OCI-LY7 (cell line): ENCODE measurements around the gene GNAL. TPM values are rescaled to one million over a fixed set of nuclear protein-coding genes. Genes with fewer than 3 reads are reported as not detected.

ENCODE experiments used
- BruUV-seq: library from RNA; stranded (reverse); fragments of 400-500 nt; replicated peaks from 2 replicates; lab custom pipeline; 2021; lab: Mats Ljungman, UMichigan
- CTCF ChIA-PET: fragments of 300-600 bp; sonication (Branson Sonifier 250); formaldehyde crosslinking; loops from one replicate; lab custom pipeline; 2022; ENCODE audit warnings: antibody characterized with exemption; ENCODE audit not compliant: unreplicated experiment; lab: Charles Lee
- POLR2A ChIA-PET: fragments of 300-600 bp; sonication (Branson Sonifier 250); formaldehyde crosslinking; loops from one replicate; lab custom pipeline; 2022; ENCODE audit warnings: antibody characterized with exemption; lab: Charles Lee
- DNase-seq: peaks from one replicate; pipeline ENCODE4 v3.0.0-alpha.2; 2015; ENCODE audit warnings: low spot score
- H2AFZ ChIP-seq: fragments of 200-600 bp; sonication (generic), shearing (Covaris generic); 2 replicates; pipeline ENCODE4 v1.6.1; 2014; ENCODE audit warnings: mild to moderate bottlenecking, antibody characterized with exemption, low read length, moderate library complexity
- H3K27ac ChIP-seq: fragments of 200-600 bp; sonication (generic); 2 replicates; pipeline ENCODE4 v1.5.1; 2014; ENCODE audit warnings: mixed run types, low read depth, mild to moderate bottlenecking, moderate library complexity, low read length, inconsistent platforms; ENCODE audit not compliant: poor library complexity, severe bottlenecking
- H3K36me3 ChIP-seq: fragments of 200-600 bp; sonication (generic); 2 replicates; pipeline ENCODE4 v1.6.1; 2014; ENCODE audit warnings: mild to moderate bottlenecking, antibody characterized with exemption, low read length, moderate library complexity, mixed read lengths; ENCODE audit not compliant: insufficient read depth
- H3K4me1 ChIP-seq: fragments of 200-600 bp; sonication (generic); 2 replicates; pipeline ENCODE4 v1.5.1; 2014; ENCODE audit warnings: mild to moderate bottlenecking, low read length; ENCODE audit not compliant: insufficient read depth, poor library complexity, severe bottlenecking
- H3K4me2 ChIP-seq: fragments of 200-600 bp; sonication (generic); 2 replicates; pipeline ENCODE4 v1.6.1; 2014; ENCODE audit warnings: mild to moderate bottlenecking, low read length
- H3K4me3 ChIP-seq: fragments of 200-600 bp; sonication (generic); 2 replicates; pipeline ENCODE4 v1.5.1; 2014; ENCODE audit warnings: mild to moderate bottlenecking, low read depth, low read length; ENCODE audit not compliant: poor library complexity, severe bottlenecking
- H3K79me2 ChIP-seq: fragments of 200-600 bp; sonication (generic); 2 replicates; pipeline ENCODE4 v1.6.1; 2016; ENCODE audit warnings: low read depth, mild to moderate bottlenecking, low read length, moderate library complexity, mixed read lengths; ENCODE audit not compliant: insufficient read depth
- H3K9me2 ChIP-seq: fragments of 200-600 bp; sonication (generic); 2 replicates; pipeline ENCODE4 v1.6.1; 2016; ENCODE audit warnings: mild to moderate bottlenecking, low read length, mixed read lengths; ENCODE audit not compliant: insufficient read depth
- H3K9me3 ChIP-seq: fragments of 200-600 bp; sonication (generic); 2 replicates; pipeline ENCODE4 v1.6.1; 2014; ENCODE audit warnings: mild to moderate bottlenecking, mixed run types, low read length, mixed read lengths
- H4K20me1 ChIP-seq: fragments of 200-600 bp; sonication (generic); 2 replicates; pipeline ENCODE4 v1.6.1; 2014; ENCODE audit warnings: mild to moderate bottlenecking, antibody characterized with exemption, low read length, moderate library complexity, mixed read lengths; ENCODE audit not compliant: insufficient read depth
- EZH2phosphoT487 ChIP-seq: fragments of 200-600 bp; sonication (generic); IDR thresholded peaks from 2 replicates; pipeline ENCODE4 v1.6.1; 2018; ENCODE audit warnings: low read depth, borderline replicate concordance, mild to moderate bottlenecking, mixed run types, antibody characterized with exemption, low read length, moderate library complexity, mixed read lengths
- intact Hi-C: fragments of 100-400 bp; cut with micrococcal nuclease; formaldehyde crosslinking; loops from one replicate; pipeline ENCODE4 v1.10.0; 2022; ENCODE audit not compliant: unreplicated experiment
- total RNA-seq, 2 experiments: library from RNA; depleted of rRNA in 1 of 2; stranded (reverse); fragments of >200 nt in 1 of 2; shearing (Covaris generic) in 1 of 2; gene quantifications; 2 replicates each; pipeline ENCODE4 v1.2.3, GENCODE V29; 2014 to 2022
- TF ChIP-seq, protein P1 (sequence below): fragments of 200-600 bp; sonication (generic); conservative IDR thresholded peaks from 2 replicates; pipeline ENCODE4 v1.5.1; 2014; ENCODE audit warnings: mild to moderate bottlenecking, antibody characterized with exemption, low read length, moderate library complexity, mixed read lengths

Gene GNAL
- total RNA-seq, 2 experiments from 2014 or later: 0.03 to 0.25 TPM

DNA sequence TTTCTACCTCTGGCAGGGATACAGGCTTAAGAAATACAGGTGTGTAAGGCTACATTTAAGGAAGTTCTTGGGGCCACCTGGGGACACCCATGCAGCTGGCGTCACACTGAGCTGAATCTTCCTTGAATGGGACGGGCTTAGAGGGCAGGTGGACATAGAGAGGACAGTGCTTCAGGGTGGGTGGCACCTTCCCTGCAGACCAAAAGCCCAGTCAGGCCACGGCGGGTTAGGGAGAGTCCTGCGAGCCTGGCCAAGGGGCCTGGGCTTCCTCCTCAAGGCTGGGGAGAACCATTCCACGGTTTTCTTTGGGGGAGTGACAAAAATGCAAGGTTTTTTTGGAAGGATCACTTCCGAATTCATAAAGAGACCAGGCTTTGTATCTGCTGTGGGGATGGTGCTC is 73.4 kb downstream of the GNAL start:
- Histone ChIP-seq H2AFZ (no peak overlapping the region), H3K9me3 (no peaks in the 10 kb centered on the region), H3K27ac (no peak overlapping the region), H3K4me3 (no peak overlapping the region), H3K79me2 (no peaks in the 10 kb centered on the region), H4K20me1 (no peaks in the 10 kb centered on the region), H3K4me1 (no peaks in the 10 kb centered on the region), H3K9me2 (no peaks in the 10 kb centered on the region), H3K4me2 (no peak overlapping the region), H3K36me3 (no peaks in the 10 kb centered on the region)
- intact Hi-C loops: no loop called here
- no peak for DNase-seq
- no peak for TF ChIP-seq EZH2phosphoT487
- TF ChIP-seq, protein P1, sequence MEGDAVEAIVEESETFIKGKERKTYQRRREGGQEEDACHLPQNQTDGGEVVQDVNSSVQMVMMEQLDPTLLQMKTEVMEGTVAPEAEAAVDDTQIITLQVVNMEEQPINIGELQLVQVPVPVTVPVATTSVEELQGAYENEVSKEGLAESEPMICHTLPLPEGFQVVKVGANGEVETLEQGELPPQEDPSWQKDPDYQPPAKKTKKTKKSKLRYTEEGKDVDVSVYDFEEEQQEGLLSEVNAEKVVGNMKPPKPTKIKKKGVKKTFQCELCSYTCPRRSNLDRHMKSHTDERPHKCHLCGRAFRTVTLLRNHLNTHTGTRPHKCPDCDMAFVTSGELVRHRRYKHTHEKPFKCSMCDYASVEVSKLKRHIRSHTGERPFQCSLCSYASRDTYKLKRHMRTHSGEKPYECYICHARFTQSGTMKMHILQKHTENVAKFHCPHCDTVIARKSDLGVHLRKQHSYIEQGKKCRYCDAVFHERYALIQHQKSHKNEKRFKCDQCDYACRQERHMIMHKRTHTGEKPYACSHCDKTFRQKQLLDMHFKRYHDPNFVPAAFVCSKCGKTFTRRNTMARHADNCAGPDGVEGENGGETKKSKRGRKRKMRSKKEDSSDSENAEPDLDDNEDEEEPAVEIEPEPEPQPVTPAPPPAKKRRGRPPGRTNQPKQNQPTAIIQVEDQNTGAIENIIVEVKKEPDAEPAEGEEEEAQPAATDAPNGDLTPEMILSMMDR: no peak
- no TSS peak for BruUV-seq
- POLR2A ChIA-PET: interaction anchor here (0.6 kb wide), 1 partner anchor 78 kb away, joined by 3 read pairs; no protein-coding TSS in a partner anchor
- CTCF ChIA-PET: no interaction called here

DNA sequence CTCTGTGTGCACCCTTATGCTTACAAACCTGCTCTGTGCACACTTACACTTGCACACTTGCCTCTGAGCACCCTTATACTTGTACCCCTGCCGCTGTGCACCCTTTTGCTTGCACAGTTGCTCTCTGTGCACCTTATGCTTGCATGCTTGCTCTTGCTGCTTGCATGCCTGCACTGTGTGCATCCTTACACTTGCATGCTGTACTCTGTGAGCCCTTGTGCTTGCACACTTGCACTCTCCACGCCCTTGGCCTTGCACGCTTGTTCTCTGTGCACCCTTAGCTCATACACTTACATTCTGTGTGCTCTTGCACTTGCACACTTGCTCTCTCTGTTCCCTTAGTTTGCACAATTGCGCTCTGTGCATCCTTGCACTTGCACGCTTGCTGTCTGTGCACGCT is 78.3 kb downstream of the GNAL start:
- Histone ChIP-seq H3K4me1 (no peaks in the 10 kb centered on the region), H3K79me2 (no peaks in the 10 kb centered on the region), H4K20me1 (no peaks in the 10 kb centered on the region), H3K27ac (no peak overlapping the region), H3K9me2 (no peaks in the 10 kb centered on the region), H3K36me3 (no peaks in the 10 kb centered on the region), H3K4me3 (no peak overlapping the region), H2AFZ (no peak overlapping the region), H3K9me3 (no peaks in the 10 kb centered on the region), H3K4me2 (no peak overlapping the region)
- no peak for DNase-seq
- BruUV-seq: no TSS peak
- POLR2A ChIA-PET: no interaction called here
- intact Hi-C loops: no loop called here
- CTCF ChIA-PET: no interaction called here
- no peak for TF ChIP-seq EZH2phosphoT487
- TF ChIP-seq, protein P1: no peak

DNA sequence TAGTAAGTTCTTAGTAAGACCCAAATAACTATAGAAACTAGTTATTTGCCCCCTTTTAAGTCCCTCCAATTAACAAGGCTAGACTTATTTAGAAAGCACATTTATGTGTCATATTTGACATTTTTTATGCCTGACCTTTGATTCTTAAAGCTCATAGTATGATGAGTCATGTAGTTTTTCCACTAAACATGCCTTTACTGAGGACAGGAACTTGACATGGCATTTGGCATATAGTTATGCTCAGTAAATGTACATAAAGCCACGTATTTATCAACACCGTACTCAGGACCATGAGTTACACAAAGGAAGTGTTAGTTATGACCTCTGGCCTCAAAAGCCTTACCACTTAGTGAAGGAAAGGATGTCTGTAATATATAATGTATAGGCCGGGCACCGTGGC is 78.9 kb downstream of the GNAL start:
- Histone ChIP-seq H3K4me3 (no peak overlapping the region), H3K4me2 (no peak overlapping the region), H3K9me3 (no peaks in the 10 kb centered on the region), H3K79me2 (no peaks in the 10 kb centered on the region), H3K36me3 (no peaks in the 10 kb centered on the region), H3K4me1 (no peaks in the 10 kb centered on the region), H4K20me1 (no peaks in the 10 kb centered on the region), H3K27ac (no peak overlapping the region), H3K9me2 (no peaks in the 10 kb centered on the region), H2AFZ (no peak overlapping the region)
- ChIA-PET CTCF (no interaction called here), POLR2A (interaction anchor here (0.7 kb wide), 1 partner anchor 207 kb away, joined by 3 read pairs; no protein-coding TSS in a partner anchor)
- no peak for DNase-seq
- intact Hi-C loops: no loop called here
- TF ChIP-seq, protein P1: no peak
- TF ChIP-seq EZH2phosphoT487: no peak
- BruUV-seq: no TSS peak
